Adrenal gland (tissue), 5 donors: ENCODE measurements around the gene MKNK1.

ENCODE experiments used
- CTCF ChIP-seq, 6 experiments: fragments of 450-650 bp in 4 of 6; fragments of 200-600 bp in 2 of 6; sonication (generic) in 1 of 6; IDR thresholded peaks; 1 replicate in 5 of 6; 2 replicates in 1 of 6; pipeline versions ENCODE4 v1.5.1 to v1.8.0; 2016 to 2021; ENCODE audit warnings: antibody characterized with exemption in 6 of 6, mild to moderate bottlenecking in 2 of 6, moderate library complexity in 1 of 6
- POLR2A ChIP-seq, 2 donors: fragments of 450-650 bp; IDR thresholded peaks; one replicate each; pipeline ENCODE4 v1.6.1; 2017; ENCODE audit warnings: antibody characterized with exemption in 2 of 2, mild to moderate bottlenecking in 2 of 2, moderate library complexity in 1 of 2
- donor health status: DM: no; HTN: no; CAD: no.

- TF ChIP-seq POLR2A (IDR thresholded peaks at IDR 0.05), result no peak
- no peak for TF ChIP-seq CTCF (IDR thresholded peaks at IDR 0.05)
Observed at GRCh38 chr1:46522184-46522968, 81.7 kb downstream of the MKNK1 start.
